SU-DHL-6 (cell line): ENCODE measurements around the gene CD109.
"Not testable (repeated sequence)": the region's sequence is repeated elsewhere in the genome, so short reads cannot be mapped to it uniquely, and the experiment has no call there.

Experiments used
- H2AFZ ChIP-seq: fragments of 200-600 bp; sonication (generic); 2 replicates; pipeline ENCODE4 v1.6.1; 2014; ENCODE audit warnings: low read depth, mild to moderate bottlenecking, moderate library complexity, mixed read lengths, antibody characterized with exemption, low read length; ENCODE audit not compliant: severe bottlenecking
- H3F3A ChIP-seq: fragments of 200-600 bp; shearing (Covaris generic); 2 replicates; pipeline ENCODE4 v1.6.0; 2016; ENCODE audit warnings: antibody characterized with exemption, mild to moderate bottlenecking; ENCODE audit not compliant: insufficient read depth
- H3K27ac ChIP-seq: fragments of 200-600 bp; sonication (generic); 2 replicates; pipeline ENCODE4 v1.5.1; 2016; ENCODE audit warnings: low read depth, mild to moderate bottlenecking, low read length, moderate library complexity, mixed read lengths
- H3K27me3 ChIP-seq: fragments of 200-600 bp; sonication (generic), shearing (Covaris generic); 2 replicates; pipeline ENCODE4 v1.6.0; 2014; ENCODE audit warnings: mild to moderate bottlenecking, low read length
- H3K36me3 ChIP-seq: fragments of 200-600 bp; sonication (generic); 2 replicates; pipeline ENCODE4 v1.6.1; 2014; ENCODE audit warnings: mild to moderate bottlenecking, low read length, mixed read lengths
- H3K4me2 ChIP-seq: fragments of 300-600, 200-600 bp; shearing (Covaris generic), sonication (generic); 2 replicates; pipeline ENCODE4 v1.6.0; 2014; ENCODE audit warnings: low read length, low read depth, mild to moderate bottlenecking; ENCODE audit not compliant: poor library complexity, severe bottlenecking
- H3K4me3 ChIP-seq: fragments of 200-600 bp; sonication (generic); 2 replicates; pipeline ENCODE4 v1.5.1; 2014; ENCODE audit warnings: antibody characterized with exemption, low read length, mild to moderate bottlenecking, mixed read lengths; ENCODE audit not compliant: insufficient read depth, poor library complexity, severe bottlenecking
- H3K79me2 ChIP-seq: fragments of 200-600 bp; sonication (generic); 2 replicates; pipeline ENCODE4 v1.6.1; 2014; ENCODE audit warnings: mild to moderate bottlenecking, low read length, moderate library complexity; ENCODE audit not compliant: insufficient read depth
- H3K9ac ChIP-seq: fragments of 200-600 bp; sonication (generic); 2 replicates; pipeline ENCODE4 v1.7.0; 2014; ENCODE audit warnings: mild to moderate bottlenecking, low read length
- H3K9me2 ChIP-seq: fragments of 200-600 bp; sonication (generic); replicated peaks from 2 replicates; pipeline ENCODE4 v1.6.1; 2014; ENCODE audit warnings: low read length; ENCODE audit not compliant: insufficient read depth
- H3K9me3 ChIP-seq: fragments of 200-600 bp; sonication (generic); 2 replicates; pipeline ENCODE4 v1.6.1; 2014; ENCODE audit warnings: low read length, mixed read lengths; ENCODE audit not compliant: insufficient read depth
- H4K20me1 ChIP-seq: fragments of 200-600 bp; sonication (generic); 2 replicates; pipeline ENCODE4 v1.6.1; 2014; ENCODE audit warnings: low read depth, mild to moderate bottlenecking, antibody characterized with exemption, low read length, moderate library complexity, mixed read lengths
- EZH2phosphoT487 ChIP-seq: fragments of 200-600 bp; sonication (generic), shearing (Covaris generic); conservative IDR thresholded peaks from 2 replicates; pipeline ENCODE4 v1.6.1; 2018; ENCODE audit warnings: mild to moderate bottlenecking, antibody characterized with exemption, low read length, moderate library complexity, mixed read lengths
- TF ChIP-seq, protein P1 (sequence below): fragments of 200-600 bp; sonication (generic); IDR thresholded peaks from one replicate; pipeline ENCODE4 v1.5.1; 2017; ENCODE audit warnings: antibody characterized with exemption, mild to moderate bottlenecking, low read length, moderate library complexity; ENCODE audit not compliant: insufficient read depth, poor library complexity, severe bottlenecking

The CD109 gene

DNA sequence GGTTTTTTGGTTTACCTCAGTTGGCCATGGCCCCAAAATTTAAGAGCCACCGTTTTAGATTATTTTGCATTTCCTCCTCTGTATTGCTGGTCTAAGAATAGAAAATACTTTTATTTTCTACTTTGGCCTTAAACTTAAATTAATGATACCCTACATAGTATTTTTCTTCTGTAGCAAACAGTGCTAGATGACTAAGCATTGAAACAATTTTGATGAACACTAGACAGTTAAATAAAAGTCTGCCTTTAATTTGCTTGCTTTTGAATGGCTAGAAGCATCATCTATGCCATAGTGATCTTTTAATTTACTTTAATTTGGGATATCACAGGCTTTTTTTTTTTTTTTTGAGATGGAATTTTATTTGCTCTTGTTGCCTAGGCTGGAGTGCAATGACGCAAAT, 106.4 kb downstream of the CD109 start:
- Histone ChIP-seq H3K9me3 (no peaks in the 10 kb centered on the region), H3F3A (no peaks in the 10 kb centered on the region), H3K9ac (no peak overlapping the region), H3K79me2 (no peaks in the 10 kb centered on the region), H3K4me3 (no peak overlapping the region), H4K20me1 (no peaks in the 10 kb centered on the region), H3K27me3 (peaks cover 3% of the 10 kb centered on the region; the same call in 1 of the 2 replicates), H3K36me3 (no peaks in the 10 kb centered on the region), H3K9me2 (no peaks in the 10 kb centered on the region), H3K27ac (no peak overlapping the region), H3K4me2 (no peak overlapping the region), H2AFZ (no peak overlapping the region)
- no peak for TF ChIP-seq EZH2phosphoT487
- TF ChIP-seq, protein P1, sequence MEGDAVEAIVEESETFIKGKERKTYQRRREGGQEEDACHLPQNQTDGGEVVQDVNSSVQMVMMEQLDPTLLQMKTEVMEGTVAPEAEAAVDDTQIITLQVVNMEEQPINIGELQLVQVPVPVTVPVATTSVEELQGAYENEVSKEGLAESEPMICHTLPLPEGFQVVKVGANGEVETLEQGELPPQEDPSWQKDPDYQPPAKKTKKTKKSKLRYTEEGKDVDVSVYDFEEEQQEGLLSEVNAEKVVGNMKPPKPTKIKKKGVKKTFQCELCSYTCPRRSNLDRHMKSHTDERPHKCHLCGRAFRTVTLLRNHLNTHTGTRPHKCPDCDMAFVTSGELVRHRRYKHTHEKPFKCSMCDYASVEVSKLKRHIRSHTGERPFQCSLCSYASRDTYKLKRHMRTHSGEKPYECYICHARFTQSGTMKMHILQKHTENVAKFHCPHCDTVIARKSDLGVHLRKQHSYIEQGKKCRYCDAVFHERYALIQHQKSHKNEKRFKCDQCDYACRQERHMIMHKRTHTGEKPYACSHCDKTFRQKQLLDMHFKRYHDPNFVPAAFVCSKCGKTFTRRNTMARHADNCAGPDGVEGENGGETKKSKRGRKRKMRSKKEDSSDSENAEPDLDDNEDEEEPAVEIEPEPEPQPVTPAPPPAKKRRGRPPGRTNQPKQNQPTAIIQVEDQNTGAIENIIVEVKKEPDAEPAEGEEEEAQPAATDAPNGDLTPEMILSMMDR, result no peak

- Histone ChIP-seq H3K27me3 (peaks cover 3% of the 10 kb centered on the region; the same call in 1 of the 2 replicates), H2AFZ (no peak overlapping the region), H3K27ac (no peak overlapping the region), H3K4me3 (no peak overlapping the region), H3K9me3 (no peaks in the 10 kb centered on the region), H3K4me2 (no peak overlapping the region), H3F3A (no peaks in the 10 kb centered on the region), H3K79me2 (no peaks in the 10 kb centered on the region), H3K36me3 (no peaks in the 10 kb centered on the region), H3K9me2 (no peaks in the 10 kb centered on the region), H3K9ac (no peak overlapping the region), H4K20me1 (no peaks in the 10 kb centered on the region)
- TF ChIP-seq EZH2phosphoT487, result no peak
- TF ChIP-seq, protein P1, result peak; percentile 31
Observed at GRCh38 chr6:73803562-73804241, 107.7 kb downstream of the CD109 start.

GRCh38 chr6:73805221-73805620, 109.2 kb downstream of the CD109 start:
- H3K27ac ChIP-seq, H3K79me2 ChIP-seq, H3K36me3 ChIP-seq, H3K9me2 ChIP-seq, H3K9me3 ChIP-seq, H3K27me3 ChIP-seq, H3K9ac ChIP-seq, H3K4me2 ChIP-seq, H3K4me3 ChIP-seq, H4K20me1 ChIP-seq, H3F3A ChIP-seq, H2AFZ ChIP-seq: not testable (repeated sequence)

DNA sequence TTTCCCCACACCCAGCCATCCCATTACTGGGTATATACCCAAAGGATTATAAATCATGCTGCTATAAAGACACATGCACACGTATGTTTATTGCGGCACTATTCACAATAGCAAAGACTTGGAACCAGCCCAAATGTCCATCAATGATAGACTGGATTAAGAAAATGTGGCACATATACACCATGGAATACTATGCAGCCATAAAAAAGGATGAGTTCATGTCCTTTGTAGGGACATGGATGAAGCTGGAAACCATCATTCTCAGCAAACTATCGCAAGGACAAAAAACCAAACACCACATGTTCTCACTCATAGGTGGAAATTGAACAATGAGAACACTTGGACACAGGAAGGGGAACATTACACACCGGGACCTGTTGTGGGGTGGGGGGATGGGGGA, 110.0 kb downstream of the CD109 start:
- H3K9ac ChIP-seq, H3K4me3 ChIP-seq, H2AFZ ChIP-seq, H4K20me1 ChIP-seq, H3K9me3 ChIP-seq, H3K9me2 ChIP-seq, H3K27me3 ChIP-seq, H3K36me3 ChIP-seq, H3K27ac ChIP-seq, H3K4me2 ChIP-seq, H3K79me2 ChIP-seq, H3F3A ChIP-seq: not testable (repeated sequence)
